ENCODE data around the gene CD40LG. TPM values are rescaled to one million over a fixed set of nuclear protein-coding genes. Genes with fewer than 3 reads are reported as not detected.

The CD40LG gene
- total and polyA plus RNA-seq, 2 of the 13 experiments (the other 11 are each of a cell fraction or from before 2014, with no cell fraction given) = not detected

DNA sequence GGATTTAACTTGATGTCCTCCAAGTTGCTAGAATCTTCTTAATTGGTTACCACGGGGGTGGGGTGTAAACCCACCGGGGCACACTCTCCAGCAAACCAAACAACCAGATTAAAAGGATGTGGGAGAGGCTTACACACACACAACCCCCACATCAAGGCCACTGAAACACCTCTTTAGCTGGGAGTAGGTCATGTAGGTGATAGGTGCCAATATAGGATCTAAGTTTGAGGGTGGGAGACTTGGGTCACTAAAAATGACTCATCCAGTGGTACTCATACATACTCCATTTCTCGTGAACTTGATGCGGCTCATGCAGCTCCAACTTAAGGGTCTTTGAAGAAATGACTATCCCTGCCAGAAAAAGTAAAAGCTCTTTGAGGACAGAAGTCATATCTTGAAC is 20.5 kb upstream of the CD40LG start (continued):
- no peak for TF ChIP-seq RERE (CRISPR knock-in tag; IDR thresholded peaks at IDR 0.05; ENCODE audit: low read depth)

- no peaks in the 10 kb centered on the region for H3K9me3 ChIP-seq (ENCODE audit: low read length)
- POLR2A ChIA-PET = no interaction called here
- no peak overlapping the region for H3K4me3 ChIP-seq (replicated peaks in 1 of 3; ENCODE audit: insufficient read depth in 1 of 3, low read depth in 2 of 3, low read length in 3 of 3)
- H4K20me1 ChIP-seq (ENCODE audit: insufficient read depth, low read length) = no peaks in the 10 kb centered on the region
- no peaks in the 10 kb centered on the region for H3K27me3 ChIP-seq (ENCODE audit: control insufficient read depth in 1 of 2, insufficient read depth in 2 of 2, low read length in 2 of 2)
- no TSS peak for BruUV-seq (replicated peaks)
- intact Hi-C loops (cut with micrococcal nuclease; ENCODE audit: unreplicated experiment) (no loop called here), in situ Hi-C loops (cut with HindIII; ENCODE audit: extremely low pct_ligation_motif_present, low pct_unique_long_range_greater_than_20kb) (no loop called here)
- TF ChIP-seq ZNF576 (CRISPR knock-in tag; IDR thresholded peaks at IDR 0.05) = no peak
- no peak for TF ChIP-seq ZNF503 (CRISPR knock-in tag; IDR thresholded peaks at IDR 0.05)
- no peaks in the 10 kb centered on the region for H3K36me3 ChIP-seq (replicated peaks in 1 of 2; ENCODE audit: control insufficient read depth in 1 of 2, insufficient read depth in 2 of 2, low read length in 2 of 2)
- DNase-seq (ENCODE audit: low spot score) (no peak), ATAC-seq (no peak), FAIRE-seq (no peak)
- H2AFZ ChIP-seq (ENCODE audit: low read length) = no peak overlapping the region
- no peaks in the 10 kb centered on the region for H3K4me1 ChIP-seq (ENCODE audit: insufficient read depth, low read length)
- H3K27ac ChIP-seq (ENCODE audit: extremely low read length, insufficient read depth, low read length) = no peak overlapping the region
- no peaks in the 10 kb centered on the region for H3K79me2 ChIP-seq (ENCODE audit: insufficient read depth, low read length)
- no peak overlapping the region for H3K4me2 ChIP-seq (ENCODE audit: low read depth, low read length)
- CTCF ChIA-PET (ENCODE audit: low intra/inter-chr PET ratio, low total read pairs) = no interaction called here
- no peak overlapping the region for H3K9ac ChIP-seq (ENCODE audit: insufficient read depth, low read depth, low read length)
- 2% methylated on average over 5 of the region's 6 CpGs for WGBS (ENCODE audit: low lambda C conversion rate)
These were observed 18.7 kb upstream of the CD40LG start for GRCh38 chrX:136629084-136629750.
